GM23338 (cell line): ENCODE data around the gene SLC7A14.

ENCODE experiments used
- CREB1 ChIP-seq: fragments of 250-450 bp; sonication (Bioruptor Pico); IDR thresholded peaks from 2 replicates; pipeline ENCODE4 v1.5.0; 2020; ENCODE audit warnings: low read depth, mild to moderate bottlenecking, moderate library complexity
- CTCF ChIP-seq, 2 experiments: fragments of 200-600 bp in 1 of 2; sonication (generic) in 1 of 2; conservative IDR thresholded peaks; 2 replicates each; pipeline versions ENCODE4 v1.5.1 to v1.6.1; 2016 to 2017; ENCODE audit warnings: antibody characterized with exemption in 2 of 2, low read depth in 2 of 2, mild to moderate bottlenecking in 2 of 2, moderate library complexity in 1 of 2
- ETS1 ChIP-seq: IDR thresholded peaks from 2 replicates; pipeline ENCODE4 v1.6.1; 2016; ENCODE audit warnings: antibody characterized with exemption
- JUNB ChIP-seq: IDR thresholded peaks from one replicate; pipeline ENCODE4 v1.6.1; 2016; ENCODE audit warnings: antibody characterized with exemption; ENCODE audit not compliant: unreplicated experiment
- NANOG ChIP-seq: IDR thresholded peaks from 2 replicates; pipeline ENCODE4 v1.6.1; 2016; ENCODE audit warnings: antibody characterized with exemption, borderline replicate concordance
- POLR2AphosphoS5 ChIP-seq: IDR thresholded peaks from 2 replicates; pipeline ENCODE4 v1.6.1; 2016; ENCODE audit warnings: antibody characterized with exemption, low read depth
- REST ChIP-seq: IDR thresholded peaks from one replicate; pipeline ENCODE4 v1.6.1; 2018; ENCODE audit warnings: antibody characterized with exemption; ENCODE audit not compliant: unreplicated experiment

GRCh38 chr3:170560296-170560695 lies 25.6 kb downstream of the SLC7A14 start:
- TF ChIP-seq CTCF (conservative IDR thresholded peaks at IDR 0.05; ENCODE audit: low read depth in 2 of 2): no peak
- no peak for TF ChIP-seq ETS1
- no peak for TF ChIP-seq POLR2AphosphoS5
- TF ChIP-seq CREB1: no peak
- TF ChIP-seq NANOG: no peak
- no peak for TF ChIP-seq REST
- no peak for TF ChIP-seq JUNB
